ENCODE measurements around the gene ASIC2. TPM values are rescaled to one million over a fixed set of nuclear protein-coding genes. Genes with fewer than 3 reads are reported as not detected.
"Not testable (repeated sequence)": the region's sequence is repeated elsewhere in the genome, so short reads cannot be mapped to it uniquely, and the experiment has no call there.

ASIC2 gene
- total and polyA plus RNA-seq, 9 of the 15 experiments (the other 6 are each of a cell fraction or from before 2014, with no cell fraction given), result not detected

GRCh38 chr17:32985050-32985756 lies 307.9 kb downstream of the ASIC2 start:
- no peak overlapping the region for H2AFZ ChIP-seq (ENCODE audit: low read depth, low read length)
- ATAC-seq, result no peak
- CTCF ChIA-PET (ENCODE audit: low intra/inter-chr PET ratio), result no interaction called here
- TF ChIP-seq ZNF146 (CRISPR knock-in tag; IDR thresholded peaks at IDR 0.05; ENCODE audit: unreplicated experiment), result no peak
- H3K79me2 ChIP-seq (ENCODE audit: control insufficient read depth, insufficient read depth, low read length), result no peaks in the 10 kb centered on the region
- H3K36me3 ChIP-seq (ENCODE audit: control insufficient read depth, insufficient read depth, low read length), result no peaks in the 10 kb centered on the region
- H3K27me3 ChIP-seq (ENCODE audit: control insufficient read depth in 2 of 2, insufficient read depth in 2 of 2, low read length in 2 of 2), result no peaks in the 10 kb centered on the region
- H4K20me1 ChIP-seq (replicated peaks; ENCODE audit: control insufficient read depth, insufficient read depth, low read length), result no peaks in the 10 kb centered on the region
- no peak overlapping the region for H3K4me2 ChIP-seq (ENCODE audit: insufficient read depth, low read length)
- peaks cover 14% of the 10 kb centered on the region; the same call in 1 of the 2 replicates for H3K9me3 ChIP-seq (replicated peaks; ENCODE audit: control insufficient read depth, insufficient read depth, low read depth, low read length)
- no peak overlapping the region for H3K27ac ChIP-seq (ENCODE audit: extremely low read depth, low read depth, low read length)
- no peak overlapping the region for H3K9ac ChIP-seq (ENCODE audit: insufficient read depth in 1 of 2, low read depth in 2 of 2, low read length in 2 of 2)
- BruUV-seq (replicated peaks), result no TSS peak
- intact Hi-C loops (cut with micrococcal nuclease), result no loop called here
- WGBS (ENCODE audit: insufficient coverage, low coverage, missing lambda C conversion rate), result 14% methylated on average over 4 of the region's 4 CpGs
- no peak for DNase-seq (ENCODE audit: extremely low read depth in 1 of 4, low spot score in 3 of 4)
- FAIRE-seq, result no peak
- H3K4me1 ChIP-seq (replicated peaks in 1 of 2; ENCODE audit: control insufficient read depth in 2 of 2, insufficient read depth in 2 of 2, low read length in 2 of 2), result no peaks in the 10 kb centered on the region
- H3K4me3 ChIP-seq, result no peak overlapping the region
- POLR2A ChIA-PET, result no interaction called here
- H3K9me1 ChIP-seq (ENCODE audit: control insufficient read depth, insufficient read depth, low read length), result no peaks in the 10 kb centered on the region
- in situ Hi-C loops (cut with MboI), result no loop called here

- H2AFZ ChIP-seq (ENCODE audit: low read depth, low read length); POLR2A ChIA-PET; H3K79me2 ChIP-seq (ENCODE audit: control insufficient read depth, insufficient read depth, low read length); BruUV-seq (replicated peaks); ATAC-seq; H3K27ac ChIP-seq (ENCODE audit: extremely low read depth, low read depth, low read length); H3K4me1 ChIP-seq (replicated peaks in 1 of 2; ENCODE audit: control insufficient read depth in 2 of 2, insufficient read depth in 2 of 2, low read length in 2 of 2); H3K9me3 ChIP-seq (replicated peaks; ENCODE audit: control insufficient read depth, insufficient read depth, low read depth, low read length); H3K4me2 ChIP-seq (ENCODE audit: insufficient read depth, low read length); intact Hi-C loops (cut with micrococcal nuclease); FAIRE-seq; H3K4me3 ChIP-seq; H3K27me3 ChIP-seq (ENCODE audit: control insufficient read depth in 2 of 2, insufficient read depth in 2 of 2, low read length in 2 of 2); CTCF ChIA-PET (ENCODE audit: low intra/inter-chr PET ratio); H3K36me3 ChIP-seq (ENCODE audit: control insufficient read depth, insufficient read depth, low read length); H4K20me1 ChIP-seq (replicated peaks; ENCODE audit: control insufficient read depth, insufficient read depth, low read length); DNase-seq (ENCODE audit: extremely low read depth in 1 of 4, low spot score in 3 of 4); H3K9ac ChIP-seq (ENCODE audit: insufficient read depth in 1 of 2, low read depth in 2 of 2, low read length in 2 of 2); in situ Hi-C loops (cut with MboI); H3K9me1 ChIP-seq (ENCODE audit: control insufficient read depth, insufficient read depth, low read length); TF ChIP-seq CEBPG (CRISPR knock-in tag; IDR thresholded peaks at IDR 0.05): not testable (repeated sequence)
- 49% methylated on average over 3 of the region's 3 CpGs for WGBS (ENCODE audit: insufficient coverage, low coverage, missing lambda C conversion rate)
- TF ChIP-seq CEBPB (tag; IDR thresholded peaks at IDR 0.05) (peak; percentile 29), CBX3 (IDR thresholded peaks at IDR 0.05; ENCODE audit: borderline replicate concordance in 1 of 2, low read length in 2 of 2) (peak in 1 of 2 experiments; percentile 72; a peak in 1 of 3 replicates), ZFP36 (IDR thresholded peaks at IDR 0.05; ENCODE audit: low read depth, low read length, partially characterized antibody) (peak; percentile 91), CBX1 (IDR thresholded peaks at IDR 0.05; ENCODE audit: low read depth) (peak; percentile 29; the same call in 1 of the 2 replicates), XRCC3 (IDR thresholded peaks at IDR 0.05) (0 out of 2 replicates have a peak, but pooled peaks have one; percentile 40), CEBPZ (IDR thresholded peaks at IDR 0.05; ENCODE audit: borderline replicate concordance, low read depth, low read length) (peak; percentile 70), CBX5 (IDR thresholded peaks at IDR 0.05; ENCODE audit: borderline replicate concordance, low read depth) (peak; percentile 82), CEBPG (tag; conservative IDR thresholded peaks at IDR 0.05 in 1 of 2, IDR thresholded peaks at IDR 0.05 in 1 of 2) (peak; percentile 11 to 33; a peak in 1 of 4 replicates), NFIC (IDR thresholded peaks at IDR 0.05) (peak; percentile 88), TRIM24 (IDR thresholded peaks at IDR 0.05) (peak; percentile 50 to 65; a peak in 3 of 4 replicates), TRIM28 (IDR thresholded peaks at IDR 0.05) (peak; percentile 90)
These were observed 311.5 kb downstream of the ASIC2 start for GRCh38 chr17:32981611-32982010.
